ENCODE measurements around the gene CDK5RAP3.
A peak's percentile ranks its signal among the peaks of the same experiment; 100 is the strongest.

CDK5RAP3 gene

GRCh38 chr17:48025040-48025903 lies 54.4 kb downstream of the CDK5RAP3 start:
- DNase-seq: peak; percentile 94

- DNase-seq: no peak
Measured at GRCh38 chr17:48025904-48026501, 55.1 kb downstream of the CDK5RAP3 start.

- DNase-seq: peak; percentile 85
Measured at GRCh38 chr17:48026502-48027321, 55.8 kb downstream of the CDK5RAP3 start.

- DNase-seq: no peak
Measured at GRCh38 chr17:48027322-48027981, 56.5 kb downstream of the CDK5RAP3 start.

- no peak for DNase-seq
Measured at GRCh38 chr17:48028736-48029135, 57.8 kb downstream of the CDK5RAP3 start.

- DNase-seq: no peak
Measured at GRCh38 chr17:48030531-48030930, 59.6 kb downstream of the CDK5RAP3 start.

All from fibroblast of skin of abdomen (primary cell).